ENCODE results near the gene RRAS2. TPM values are rescaled to one million over a fixed set of nuclear protein-coding genes. Genes with fewer than 3 reads are reported as not detected.

Gene RRAS2
- total RNA-seq, 1 donor = 138 TPM

GRCh38 chr11:14310679-14311078 lies 48.3 kb downstream of the RRAS2 start:
- peak; percentile 27 for DNase-seq (ENCODE audit: low read depth)
- no peak for TF ChIP-seq CTCF (IDR thresholded peaks at IDR 0.05; ENCODE audit: insufficient read depth, low read depth, low read length)
- H3K4me3 ChIP-seq (ENCODE audit: low read depth, low read length) = no peak overlapping the region

- no peak for TF ChIP-seq CTCF (IDR thresholded peaks at IDR 0.05; ENCODE audit: insufficient read depth, low read depth, low read length)
- no peak for DNase-seq (ENCODE audit: low read depth)
- no peak overlapping the region for H3K4me3 ChIP-seq (ENCODE audit: low read depth, low read length)
Measured at GRCh38 chr11:14309425-14310192, 49.4 kb downstream of the RRAS2 start.

GRCh38 chr11:14308897-14309387 lies 50.0 kb downstream of the RRAS2 start:
- H3K4me3 ChIP-seq (ENCODE audit: low read depth, low read length) = no peak overlapping the region
- no peak for DNase-seq (ENCODE audit: low read depth)
- no peak for TF ChIP-seq CTCF (IDR thresholded peaks at IDR 0.05; ENCODE audit: insufficient read depth, low read depth, low read length)

- peak; percentile 74 for TF ChIP-seq CTCF (IDR thresholded peaks at IDR 0.05; ENCODE audit: insufficient read depth, low read depth, low read length)
- H3K4me3 ChIP-seq (ENCODE audit: low read depth, low read length) = no peak overlapping the region
- DNase-seq (ENCODE audit: low read depth) = peak; percentile 73
Measured at GRCh38 chr11:14308114-14308896, 50.7 kb downstream of the RRAS2 start.

- DNase-seq (ENCODE audit: low read depth) = no peak
- H3K4me3 ChIP-seq (ENCODE audit: low read depth, low read length) = no peak overlapping the region
- no peak for TF ChIP-seq CTCF (IDR thresholded peaks at IDR 0.05; ENCODE audit: insufficient read depth, low read depth, low read length)
Measured at GRCh38 chr11:14306481-14306880, 52.5 kb downstream of the RRAS2 start.

- no peak overlapping the region for H3K4me3 ChIP-seq (ENCODE audit: low read depth, low read length)
- TF ChIP-seq CTCF (IDR thresholded peaks at IDR 0.05; ENCODE audit: insufficient read depth, low read depth, low read length) = no peak
- no peak for DNase-seq (ENCODE audit: low read depth)
Measured at GRCh38 chr11:14305649-14306048, 53.3 kb downstream of the RRAS2 start.
